GM18861 (cell line): ENCODE data around the gene PRKAG1.
"Not testable (repeated sequence)": the region's sequence is repeated elsewhere in the genome, so short reads cannot be mapped to it uniquely, and the experiment has no call there.

Experiments
- ATAC-seq: cut with Tn5 transposase; IDR thresholded peaks from one replicate; pipeline ENCODE4 v1.9.1; 2021; ENCODE audit not compliant: unreplicated experiment

PRKAG1 gene

GRCh38 chr12:49018261-49019119 lies at the start of gene PRKAG1:
Gene PRKAG1 (minus strand): TSS chr12:49018776. CDS start chr12:49018740, 36 bp downstream.
- peak; percentile 79 for ATAC-seq

DNA sequence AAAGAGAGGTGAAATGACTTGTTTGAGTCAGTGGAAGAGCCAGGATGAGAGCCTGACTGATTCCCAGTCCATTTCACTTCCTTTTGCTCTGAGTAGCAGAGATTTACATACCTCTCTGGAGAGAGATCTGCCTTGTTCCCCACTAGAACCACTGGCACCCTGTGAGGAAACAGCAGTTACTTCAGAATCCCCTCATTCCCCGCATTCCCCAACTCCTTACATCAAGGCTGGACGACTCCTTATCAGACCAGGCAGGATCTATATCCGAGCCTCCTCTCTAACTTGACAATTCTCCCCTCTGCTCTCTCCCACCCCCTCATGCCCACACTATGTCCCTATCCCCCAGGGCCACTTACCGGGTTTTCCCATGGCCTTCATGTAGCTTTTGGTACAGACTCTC lies 47.5 kb upstream of the PRKAG1 start:
- ATAC-seq, result no peak

- no peak for ATAC-seq
Observed at GRCh38 chr12:49064767-49065152, 46.2 kb upstream of the PRKAG1 start.

GRCh38 chr12:49061916-49062315 lies 43.3 kb upstream of the PRKAG1 start:
- not testable (repeated sequence) for ATAC-seq

DNA sequence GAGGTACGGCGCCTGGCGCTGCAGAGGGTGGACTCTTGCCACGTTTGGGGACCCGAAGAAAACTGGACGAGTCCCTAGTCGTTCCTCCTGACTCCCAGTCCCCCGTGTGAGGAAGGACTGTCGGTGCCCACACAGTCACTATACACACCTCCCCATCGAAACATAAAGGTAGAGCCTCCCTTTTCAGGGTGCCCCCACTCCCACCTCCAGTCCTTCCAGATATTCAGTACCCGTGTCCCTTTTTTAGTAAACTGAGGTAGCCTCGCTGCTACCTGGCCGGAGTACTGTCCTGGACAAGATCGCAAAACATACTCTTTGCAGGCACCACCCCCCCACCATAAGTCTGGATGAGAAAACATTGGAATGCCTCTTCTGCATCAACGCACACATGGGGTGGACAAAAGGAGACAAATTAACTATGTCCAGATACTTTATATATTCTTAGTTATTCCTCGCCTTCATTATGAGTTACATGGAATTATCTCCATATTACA lies 42.6 kb upstream of the PRKAG1 start:
- ATAC-seq, result no peak

GRCh38 chr12:49060237-49061156 lies 41.9 kb upstream of the PRKAG1 start, which contains the start of gene KMT2D:
Gene KMT2D (minus strand): TSS chr12:49060794. CDS start chr12:49055324, 5,470 bp downstream.
- ATAC-seq, result no peak

GRCh38 chr12:49059299-49060171 lies 41.0 kb upstream of the PRKAG1 start:
- ATAC-seq, result no peak

- ATAC-seq, result no peak
Observed at GRCh38 chr12:49059045-49059298, 40.4 kb upstream of the PRKAG1 start.

DNA sequence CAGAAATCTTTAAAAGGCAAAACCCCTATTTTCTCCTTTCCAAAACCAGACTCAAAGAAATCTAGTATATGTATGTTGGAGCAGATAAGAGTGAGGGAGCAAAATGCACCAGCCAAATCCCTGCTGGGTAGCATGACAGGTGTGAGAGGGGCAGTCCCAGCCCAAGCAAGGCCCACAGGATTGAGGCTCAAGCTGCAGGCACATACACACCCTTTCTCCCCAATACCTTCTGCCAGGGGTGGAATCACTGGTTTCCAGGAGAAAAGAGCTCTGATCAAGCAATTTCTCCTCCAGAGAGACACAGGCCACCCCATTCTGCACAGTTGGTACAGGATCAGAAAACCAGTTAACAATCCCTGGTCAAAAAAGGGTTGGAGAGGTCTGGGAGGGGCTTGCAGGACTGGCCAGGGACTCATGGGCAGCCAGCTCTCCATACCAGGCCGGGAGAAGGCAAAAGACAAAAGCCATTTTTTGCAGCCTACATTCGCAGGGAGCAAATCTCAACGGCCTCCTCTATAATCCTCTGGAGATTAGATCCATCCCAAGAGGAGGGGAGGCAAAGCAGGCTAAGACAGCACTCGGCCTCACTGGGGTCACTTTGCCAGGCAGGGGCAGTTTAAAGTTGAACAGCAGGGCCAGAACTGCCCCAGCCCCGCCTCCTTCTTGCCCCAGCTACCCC lies 39.9 kb upstream of the PRKAG1 start:
- ATAC-seq, result no peak

- no peak for ATAC-seq
Observed at GRCh38 chr12:49057888-49058287, 39.3 kb upstream of the PRKAG1 start.

DNA sequence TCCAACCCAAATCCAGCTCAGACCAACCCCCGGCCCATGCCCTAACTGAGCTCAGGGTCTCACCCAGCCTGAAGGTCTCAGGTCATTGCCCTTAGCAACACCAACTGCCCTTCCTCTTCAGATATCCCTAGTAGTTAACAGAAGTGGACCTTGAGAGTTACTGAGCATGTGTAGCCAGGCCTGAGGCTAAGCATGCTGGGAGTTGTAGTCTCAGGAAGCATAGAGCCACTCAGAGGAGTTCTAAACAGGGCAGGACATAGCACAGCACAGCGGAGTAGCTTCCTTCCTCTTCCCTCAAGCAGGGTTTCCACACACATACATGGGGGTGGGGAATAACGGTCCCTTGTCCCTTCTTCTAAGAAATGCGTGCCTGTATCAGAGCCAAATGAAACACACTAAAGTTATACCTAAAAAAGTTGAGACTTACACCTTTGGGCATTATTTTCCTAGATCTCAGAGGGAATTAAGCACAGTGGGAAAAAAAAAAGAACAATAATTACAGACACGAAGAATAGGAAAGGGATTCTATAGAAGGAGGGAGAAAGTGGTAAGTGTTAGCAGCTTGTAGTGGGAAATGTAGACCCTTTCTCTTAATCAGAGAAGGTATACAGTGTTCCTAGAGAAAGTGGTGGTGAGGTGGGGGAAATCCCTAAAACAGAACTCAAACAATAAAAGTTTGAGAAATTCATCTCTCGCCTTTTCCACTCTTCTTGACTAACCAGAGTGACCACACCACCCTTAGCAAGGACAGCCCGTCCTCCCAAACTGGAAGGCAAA lies 37.6 kb upstream of the PRKAG1 start:
- ATAC-seq, result peak; percentile 78

DNA sequence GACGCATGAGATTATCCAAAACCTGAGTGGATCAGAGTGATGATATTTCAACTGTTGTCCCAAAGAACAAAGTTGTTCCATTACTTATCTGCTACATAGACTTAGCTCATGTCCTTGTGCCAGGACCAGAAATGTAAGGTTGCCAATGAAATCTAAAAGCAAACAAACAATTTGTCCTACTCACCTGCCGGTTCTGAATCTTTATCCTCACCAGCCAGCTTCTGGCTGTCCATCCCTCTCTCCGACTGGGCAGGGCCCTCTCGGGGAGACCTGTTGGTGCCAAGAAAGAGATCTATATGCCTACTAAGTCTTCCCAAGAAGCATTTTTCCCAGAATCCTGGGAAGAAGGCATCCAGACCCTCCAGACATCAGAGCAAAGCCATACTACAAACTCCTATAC lies 36.5 kb upstream of the PRKAG1 start:
- ATAC-seq, result no peak

GRCh38 chr12:49054524-49054923 lies 35.9 kb upstream of the PRKAG1 start:
- no peak for ATAC-seq

DNA sequence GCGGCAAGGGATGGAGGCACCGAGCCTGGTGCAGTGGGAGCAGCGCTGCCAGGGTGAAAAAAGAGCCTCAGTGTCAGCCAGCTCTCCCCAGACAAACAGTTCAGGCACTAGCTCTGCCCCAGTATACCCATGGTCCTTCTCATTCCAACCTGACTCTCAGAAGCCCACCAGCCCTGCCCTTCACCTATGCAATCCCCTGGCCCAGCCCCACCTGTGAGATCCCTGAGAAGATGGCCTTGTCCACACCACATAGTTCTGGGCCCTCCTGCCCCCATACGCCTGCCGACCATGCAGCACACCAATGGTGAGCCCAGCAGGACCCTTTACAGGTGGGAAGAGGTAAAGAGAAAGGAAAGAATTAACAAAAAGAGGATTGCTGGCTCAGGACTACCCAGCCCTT lies 35.5 kb upstream of the PRKAG1 start:
- no peak for ATAC-seq

GRCh38 chr12:49052451-49053208 lies 34.1 kb upstream of the PRKAG1 start:
- ATAC-seq, result no peak

GRCh38 chr12:49051777-49052438 lies 33.3 kb upstream of the PRKAG1 start:
- ATAC-seq, result no peak

- no peak for ATAC-seq
Observed at GRCh38 chr12:49051373-49051764, 32.8 kb upstream of the PRKAG1 start.
